ENCODE data around the gene MAN1B1. TPM values are rescaled to one million over a fixed set of nuclear protein-coding genes. Genes with fewer than 3 reads are reported as not detected.

MAN1B1 gene
- total and polyA plus RNA-seq, 2 donors (not counting 3 experiments of a cell fraction or from before 2014, with no cell fraction given): 75.3 to 83.3 TPM

- intact Hi-C loops (cut with micrococcal nuclease): no loop called here
- DNase-seq (ENCODE audit: low read depth, low spot score) (no peak), FAIRE-seq (no peak)
- Histone ChIP-seq H3K27ac (ENCODE audit: insufficient read depth, low read depth, low read length) (no peak overlapping the region), H3K4me2 (ENCODE audit: insufficient read depth, low read length) (no peak overlapping the region), H3K4me1 (ENCODE audit: control insufficient read depth, extremely low read depth, insufficient read depth, low read length) (no peaks in the 10 kb centered on the region), H2AFZ (ENCODE audit: low read depth, low read length) (no peak overlapping the region), H3K36me3 (ENCODE audit: control insufficient read depth in 2 of 2, extremely low read depth in 1 of 2, insufficient read depth in 2 of 2, low read length in 2 of 2) (peaks cover 0 to 41% of the 10 kb centered on the region in 2 experiments), H4K20me1 (replicated peaks; ENCODE audit: control insufficient read depth, extremely low read depth, insufficient read depth, low read length) (no peaks in the 10 kb centered on the region), H3K9me1 (replicated peaks; ENCODE audit: control insufficient read depth, extremely low read depth, insufficient read depth, low read length) (no peaks in the 10 kb centered on the region), H3K27me3 (ENCODE audit: control insufficient read depth in 2 of 2, insufficient read depth in 2 of 2, low read length in 2 of 2) (no peaks in the 10 kb centered on the region), H3K9me3 (replicated peaks; ENCODE audit: control insufficient read depth, insufficient read depth, low read length) (no peaks in the 10 kb centered on the region), H3K9ac (replicated peaks; ENCODE audit: extremely low read depth, insufficient read depth, low read length) (no peak overlapping the region), H3K79me2 (ENCODE audit: control insufficient read depth, insufficient read depth, low read length) (no peaks in the 10 kb centered on the region), H3K4me3 (replicated peaks in 1 of 3; ENCODE audit: insufficient read depth in 1 of 3, low read depth in 1 of 3, low read length in 3 of 3) (no peak overlapping the region)
- dilution Hi-C loops (cut with MboI; ENCODE audit: extremely low pct_ligation_motif_present, low sequenced_read_pairs): no loop called here
- no TSS peak for BruUV-seq (replicated peaks)
- POLR2A ChIA-PET: no interaction called here
- CTCF ChIA-PET: interaction anchor here (0.8 to 1.2 kb wide), 3 partner anchors 14 to 80 kb away, joined by 3 to 4 read pairs (median 3); no protein-coding TSS in a partner anchor
- TF ChIP-seq EZH2 (IDR thresholded peaks at IDR 0.05; ENCODE audit: borderline replicate concordance, low read depth, low read length, severe bottlenecking) (no peak), JUN (IDR thresholded peaks at IDR 0.05; ENCODE audit: borderline replicate concordance, insufficient read depth, insufficient read length, low read depth) (no peak), FOS (IDR thresholded peaks at IDR 0.05; ENCODE audit: borderline replicate concordance, insufficient read depth, low read length) (no peak), GATA2 (IDR thresholded peaks at IDR 0.05; ENCODE audit: insufficient read depth, insufficient read length, low read depth, low read length) (no peak), CTCF (IDR thresholded peaks at IDR 0.05; ENCODE audit: extremely low read depth in 1 of 2, insufficient read depth in 1 of 2, low read depth in 1 of 2, low read length in 2 of 2) (no peak), POLR2A (IDR thresholded peaks at IDR 0.05; ENCODE audit: low read depth, low read length) (no peak), MYC (IDR thresholded peaks at IDR 0.05; ENCODE audit: low read depth, low read length) (no peak), POLR2AphosphoS5 (IDR thresholded peaks at IDR 0.05; ENCODE audit: insufficient read depth, low read depth, low read length) (no peak)
- TF ChIP-seq, protein P1, sequence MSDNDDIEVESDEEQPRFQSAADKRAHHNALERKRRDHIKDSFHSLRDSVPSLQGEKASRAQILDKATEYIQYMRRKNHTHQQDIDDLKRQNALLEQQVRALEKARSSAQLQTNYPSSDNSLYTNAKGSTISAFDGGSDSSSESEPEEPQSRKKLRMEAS (IDR thresholded peaks at IDR 0.05; ENCODE audit: insufficient read depth, insufficient read length): no peak
Observed at GRCh38 chr9:137109250-137110146, 22.7 kb downstream of the MAN1B1 start.

Measured in endothelial cell of umbilical vein (primary cell).